IPS-NIHi7 (cell line): ENCODE data around the gene KCTD4.

Experiments used
- DNase-seq: peaks from one replicate; pipeline ENCODE4 v3.0.0; 2012; ENCODE audit warnings: mixed read lengths; ENCODE audit errors: extremely low spot score

KCTD4 gene

DNA sequence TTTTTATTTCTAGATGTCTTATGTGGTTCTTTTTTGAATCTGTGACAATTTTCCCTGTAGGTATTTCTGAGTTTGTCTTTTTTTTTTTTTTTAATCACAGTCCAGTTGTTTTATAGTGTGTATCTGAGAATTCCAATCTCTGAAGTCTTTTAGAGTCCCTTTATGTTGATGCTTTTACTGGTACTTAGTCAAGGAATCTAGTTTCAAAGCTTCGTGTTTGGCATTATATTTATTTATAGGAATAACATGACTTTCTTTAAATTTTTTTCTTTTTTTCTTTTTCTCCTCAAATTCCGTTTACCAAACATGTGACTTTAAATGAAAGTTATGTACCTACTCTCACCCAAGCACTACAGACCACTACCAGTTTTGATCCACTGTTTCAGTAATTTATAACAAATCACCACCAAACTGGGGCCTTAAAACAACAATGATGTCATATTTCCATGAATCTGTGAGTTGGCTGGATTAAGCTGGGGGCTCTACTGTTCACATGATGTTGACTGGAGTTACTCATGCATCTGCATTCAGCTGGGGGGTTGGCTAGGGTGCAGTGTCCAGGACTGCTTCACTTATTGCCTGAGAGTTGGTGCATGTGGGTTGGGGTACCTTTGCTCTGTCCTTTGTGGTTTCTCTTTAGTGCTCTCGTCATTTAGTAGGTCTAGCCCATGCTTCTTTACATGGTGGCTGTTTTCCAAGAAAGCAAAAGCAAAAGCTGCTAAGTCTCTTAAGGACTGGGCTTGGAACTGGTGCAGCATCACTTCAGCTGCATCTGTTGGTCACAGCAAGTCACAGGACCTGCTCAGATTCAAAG lies 22.3 kb downstream of the KCTD4 start:
- DNase-seq = no peak

DNA sequence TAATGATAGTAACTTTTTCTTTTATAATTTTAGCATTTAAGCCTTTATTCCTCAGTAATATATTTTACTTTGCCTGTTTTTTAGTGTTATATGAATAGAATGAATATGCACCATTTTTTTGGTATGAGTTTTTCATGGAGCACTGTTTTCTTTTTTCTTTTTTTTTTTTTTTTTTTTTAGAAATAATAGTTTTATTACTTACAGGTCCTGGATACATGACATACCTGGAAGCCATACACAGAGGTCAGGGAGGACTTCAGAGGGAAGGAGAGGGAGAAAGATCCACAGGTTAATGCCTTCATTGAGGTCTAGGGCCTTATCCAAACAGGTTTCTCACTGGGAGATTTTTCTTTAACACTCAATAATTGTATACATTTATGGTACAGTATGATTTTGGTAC lies 26.4 kb downstream of the KCTD4 start:
- no peak for DNase-seq

DNA sequence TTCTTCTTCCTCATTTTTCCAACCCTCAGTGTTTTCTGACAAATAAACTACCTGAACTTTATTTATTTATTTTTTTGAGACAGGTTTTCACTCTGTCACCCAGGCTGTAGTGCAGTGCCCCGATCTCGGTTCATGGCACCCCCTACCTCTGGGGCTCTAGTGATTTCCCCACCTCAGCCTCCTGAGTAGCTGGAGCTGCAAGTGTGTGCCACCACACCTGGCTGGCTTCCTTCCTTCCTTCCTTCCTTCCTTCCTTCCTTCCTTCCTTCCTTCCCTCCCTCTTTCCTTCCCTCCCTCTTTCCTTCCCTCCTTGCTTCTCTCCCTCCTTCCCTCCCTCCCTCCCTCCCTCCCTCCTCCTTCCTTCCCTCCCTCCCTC lies 32.3 kb downstream of the KCTD4 start:
- DNase-seq = no peak

DNA sequence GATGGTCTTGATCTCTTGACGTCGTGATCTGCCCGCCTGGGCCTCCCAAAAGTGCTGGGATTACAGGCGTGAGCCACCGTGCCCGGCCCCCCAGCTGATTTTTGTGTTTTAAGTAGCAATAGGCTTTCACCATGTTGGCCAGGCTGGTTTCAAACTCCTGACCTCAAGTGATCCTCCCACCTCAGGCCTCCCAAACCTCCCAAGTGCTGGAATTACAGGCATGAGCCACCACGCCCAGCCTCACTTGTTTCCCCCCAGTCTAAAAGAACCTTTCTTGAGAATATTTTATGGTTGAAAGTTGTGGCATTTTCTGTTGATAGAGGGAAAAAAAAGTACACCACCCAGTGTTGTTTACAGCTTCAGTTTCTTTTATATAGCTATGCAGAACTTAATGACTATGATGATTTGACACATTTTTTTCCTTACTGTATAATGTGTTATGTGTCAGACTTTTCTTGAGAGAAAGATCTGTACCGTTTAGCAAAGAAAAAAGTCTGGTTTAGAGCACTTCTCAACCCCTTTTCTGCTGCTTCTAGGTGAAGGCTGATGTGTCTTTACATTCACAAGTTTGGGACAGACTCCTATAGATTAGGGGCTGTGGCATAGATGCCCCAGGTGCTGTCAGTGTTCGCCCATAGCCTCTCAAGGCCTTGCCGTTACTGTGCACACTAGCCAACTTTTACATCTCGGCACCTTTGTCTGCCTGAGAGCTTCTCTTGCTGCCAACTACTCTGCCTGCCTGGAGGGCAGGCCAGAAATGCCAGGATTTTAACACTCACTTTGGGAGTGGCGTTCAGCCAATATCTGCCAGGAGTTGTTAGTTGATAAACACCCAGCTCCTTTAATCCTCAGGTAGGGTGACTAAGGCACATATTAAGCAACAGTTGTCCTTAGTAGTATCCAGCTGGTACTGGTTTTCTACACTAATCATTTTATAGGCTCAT lies 33.0 kb downstream of the KCTD4 start:
- no peak for DNase-seq

DNA sequence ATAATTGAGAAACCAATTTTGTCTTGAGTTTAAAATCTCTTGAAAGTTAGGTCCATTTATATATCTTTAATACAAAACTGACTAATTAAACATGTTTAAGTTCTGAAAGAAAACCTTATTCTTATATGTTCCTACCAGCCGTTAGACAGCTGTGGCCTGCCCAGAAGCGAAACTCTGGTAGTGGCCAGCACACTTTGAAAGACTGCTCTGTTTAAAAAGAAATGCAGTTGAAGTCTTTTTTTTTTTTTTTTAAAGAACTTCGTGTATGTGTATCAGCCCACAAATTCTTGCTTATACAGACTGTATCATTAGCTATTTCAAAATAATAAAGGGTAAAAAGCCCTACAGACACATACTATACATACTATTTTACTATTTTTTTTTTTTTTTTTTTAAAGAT lies 34.0 kb downstream of the KCTD4 start:
- no peak for DNase-seq

DNA sequence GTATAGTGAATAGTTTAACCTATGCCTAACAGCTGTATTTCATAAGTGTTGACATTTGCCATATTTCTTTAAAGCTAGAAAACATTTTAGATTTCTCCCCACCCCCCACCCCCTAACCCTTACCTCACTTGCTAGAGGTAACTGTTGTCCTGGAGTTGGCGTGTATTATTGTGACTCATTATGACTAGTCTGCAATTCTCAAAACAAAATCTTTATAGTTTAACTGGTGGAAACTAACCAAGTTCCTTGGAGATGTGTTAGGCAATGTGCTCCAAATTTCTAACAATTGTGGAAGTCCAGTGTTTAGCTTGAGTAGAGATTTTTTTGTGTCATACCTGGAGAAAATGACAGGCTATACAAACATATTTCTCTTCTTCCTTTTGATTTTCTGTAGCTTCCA lies 38.0 kb downstream of the KCTD4 start:
- no peak for DNase-seq

DNA sequence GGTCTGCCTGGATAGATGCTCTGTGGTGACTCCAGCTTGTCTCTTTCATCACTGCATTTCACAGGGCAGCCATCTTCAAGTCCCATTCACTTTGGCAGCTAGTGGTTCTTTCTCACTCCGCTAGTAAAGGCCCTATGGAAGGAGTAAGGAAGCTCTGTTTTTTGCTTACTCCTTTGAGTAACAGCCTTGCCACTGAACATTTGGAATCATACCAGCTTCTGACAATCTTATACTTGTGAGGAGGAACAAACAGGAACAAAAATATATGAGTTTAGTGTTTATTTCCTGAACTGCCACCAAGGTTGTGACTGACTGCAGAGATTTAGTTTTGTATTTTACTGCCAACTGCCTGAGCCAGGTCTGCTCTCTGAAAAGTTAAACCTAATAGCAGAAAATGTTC lies 38.7 kb downstream of the KCTD4 start:
- DNase-seq = no peak

DNA sequence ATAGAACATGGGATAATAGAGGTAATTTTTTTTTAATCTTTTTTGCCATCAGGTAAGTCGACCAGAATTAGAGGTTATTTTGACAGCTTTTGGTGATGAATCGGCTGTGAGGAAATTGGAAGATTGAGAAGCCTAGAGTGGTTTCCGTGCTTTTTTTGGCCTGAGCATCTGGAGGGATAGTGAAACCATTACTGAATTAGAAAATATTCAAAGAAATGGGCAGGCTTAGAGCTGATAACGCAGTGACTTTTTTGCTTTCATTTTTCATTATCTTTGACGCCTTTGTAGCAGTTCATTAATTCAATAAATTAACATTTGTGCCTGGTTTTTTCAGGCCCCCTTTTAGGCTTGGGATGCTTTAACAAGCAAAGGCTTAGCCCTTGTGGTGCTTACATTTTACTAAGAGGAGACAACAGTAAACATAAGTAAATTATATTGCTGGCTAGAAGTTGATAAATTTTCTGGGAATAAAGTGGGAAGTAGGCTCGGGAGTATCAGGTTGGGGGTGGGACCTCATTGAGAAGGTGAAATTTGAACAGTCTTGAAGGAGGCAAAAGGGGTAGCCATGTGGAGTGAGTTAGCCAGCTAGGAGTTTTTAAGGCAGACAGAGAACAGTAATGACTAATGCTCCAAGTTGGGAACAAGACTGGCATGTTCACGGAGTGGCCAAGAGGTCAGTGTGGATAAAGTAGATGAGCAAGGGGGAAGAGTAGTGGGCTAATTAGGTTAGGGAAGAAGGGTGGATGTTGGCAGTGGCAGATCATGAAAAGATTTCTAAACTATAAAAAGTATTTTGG lies 44.1 kb downstream of the KCTD4 start:
- DNase-seq = no peak

DNA sequence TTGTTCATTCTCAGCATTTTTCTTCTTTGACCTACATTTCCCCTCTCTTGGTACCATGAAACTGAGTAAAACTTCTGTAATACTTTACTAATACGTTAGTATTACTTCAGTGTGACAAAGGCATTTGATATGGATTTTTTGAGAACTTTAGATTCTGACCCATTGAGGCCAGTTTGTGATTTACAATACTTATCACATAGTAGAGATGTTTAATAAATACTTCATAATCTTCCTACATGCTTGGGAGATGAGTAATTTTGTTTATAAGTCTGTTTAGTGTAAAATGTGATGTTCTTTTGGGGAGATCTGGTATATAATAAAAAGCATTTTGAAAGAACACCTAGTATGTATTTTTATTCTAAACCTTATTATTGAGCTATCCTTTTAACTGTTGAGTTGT lies 50.9 kb downstream of the KCTD4 start:
- DNase-seq = no peak

DNA sequence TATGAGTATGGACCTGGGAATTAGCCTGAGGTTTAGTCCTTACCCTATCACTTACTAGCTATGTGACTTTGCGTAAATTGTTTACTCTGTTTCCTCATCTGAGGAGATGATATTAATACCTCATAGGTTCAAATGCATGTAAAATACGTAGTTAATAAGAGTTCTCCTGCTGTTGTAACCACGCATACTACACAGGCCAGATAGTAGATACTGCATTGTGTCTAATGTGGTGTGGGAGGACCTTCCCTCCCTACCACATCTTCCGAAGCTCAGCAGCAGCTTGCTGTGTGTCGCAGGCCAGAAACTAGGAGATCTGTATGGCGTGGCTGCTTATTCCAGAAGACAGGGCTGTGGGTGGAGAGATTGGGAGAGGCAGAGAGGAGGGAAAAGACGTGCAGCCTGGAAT lies 57.5 kb downstream of the KCTD4 start:
- no peak for DNase-seq
